GM19397 (cell line): ENCODE data around the gene DLL3.
A peak's percentile ranks its signal among the peaks of the same experiment; 100 is the strongest.

ENCODE experiments used
- ATAC-seq: cut with Tn5 transposase; IDR thresholded peaks from one replicate; pipeline ENCODE4 v1.9.1; 2021; ENCODE audit warnings: mild to moderate bottlenecking, moderate library complexity; ENCODE audit not compliant: unreplicated experiment

DLL3 gene

DNA sequence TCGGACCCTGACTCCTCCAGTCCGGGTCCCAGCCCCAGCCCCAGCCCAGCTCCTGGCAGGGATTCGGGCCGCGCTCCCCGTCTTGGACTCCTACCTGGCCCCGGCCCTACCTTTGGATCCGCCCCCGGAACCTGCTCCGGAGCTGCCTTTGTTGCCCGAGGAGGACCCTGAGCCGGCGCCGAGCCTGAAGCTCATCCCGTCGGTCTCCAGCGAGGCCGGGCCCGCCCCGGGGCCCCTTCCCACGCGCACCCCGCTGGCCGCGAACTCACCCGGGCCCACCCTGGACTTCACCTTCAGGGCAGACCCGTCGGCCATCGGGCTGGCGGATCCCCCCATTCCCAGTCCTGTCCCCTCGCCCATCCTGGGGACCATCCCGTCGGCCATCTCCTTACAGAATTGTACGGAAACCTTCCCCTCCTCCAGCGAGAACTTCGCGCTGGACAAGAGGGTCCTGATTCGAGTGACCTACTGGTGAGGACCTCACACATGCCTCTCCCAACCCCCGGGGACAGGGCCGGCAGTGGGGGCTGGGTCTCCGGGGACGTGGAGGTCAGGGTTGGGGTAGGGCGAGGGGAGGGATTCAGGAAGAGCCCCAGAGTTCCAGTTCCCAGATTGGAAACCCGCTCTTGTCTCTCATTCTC is 16.9 kb downstream of the DLL3 start:
- ATAC-seq: no peak

DNA sequence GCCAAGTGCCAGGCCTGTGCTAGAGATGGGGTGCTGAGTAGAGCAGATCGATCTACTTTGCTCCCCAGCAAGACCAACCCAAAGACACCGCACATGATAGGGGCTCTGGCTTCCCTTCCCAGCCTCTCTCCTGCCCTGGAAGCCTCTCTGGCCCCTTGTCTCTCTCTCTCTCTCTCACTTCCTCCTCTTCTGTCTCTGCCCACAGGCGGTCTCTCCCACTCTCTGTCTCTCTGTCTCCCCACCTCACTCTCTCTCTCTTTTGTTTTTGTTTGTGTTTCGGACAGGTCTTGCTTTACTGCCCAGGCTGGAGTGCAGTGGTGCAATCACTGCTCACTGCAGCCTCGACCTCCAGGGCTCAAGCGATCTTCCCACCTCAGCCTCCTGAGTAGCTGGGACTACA is 17.5 kb downstream of the DLL3 start:
- no peak for ATAC-seq

DNA sequence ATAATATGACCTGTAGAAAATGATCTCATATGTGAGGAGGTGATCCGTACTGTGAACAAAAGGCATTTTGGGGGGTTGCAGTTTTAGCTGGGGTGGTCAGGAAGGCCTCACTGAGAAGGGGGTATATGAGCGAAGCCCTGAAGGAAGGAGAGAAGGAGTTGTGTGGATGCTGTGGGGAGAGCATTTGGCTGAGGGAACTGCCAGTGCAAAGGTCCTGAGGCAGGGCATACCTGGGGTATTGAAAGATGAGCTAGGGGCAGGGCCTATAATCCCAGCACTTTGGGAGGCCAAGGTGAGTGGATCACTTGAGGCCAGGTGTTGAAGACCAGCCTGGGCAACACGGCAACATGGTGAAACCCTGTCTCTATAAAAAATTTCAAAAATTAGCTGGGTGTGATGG is 18.7 kb downstream of the DLL3 start:
- no peak for ATAC-seq

GRCh38 chr19:39518458-39518857 is 19.7 kb downstream of the DLL3 start:
- ATAC-seq: no peak

- no peak for ATAC-seq
These were observed 20.2 kb downstream of the DLL3 start for GRCh38 chr19:39518975-39519374.

- no peak for ATAC-seq
These were observed 22.1 kb downstream of the DLL3 start for GRCh38 chr19:39520541-39521484.

DNA sequence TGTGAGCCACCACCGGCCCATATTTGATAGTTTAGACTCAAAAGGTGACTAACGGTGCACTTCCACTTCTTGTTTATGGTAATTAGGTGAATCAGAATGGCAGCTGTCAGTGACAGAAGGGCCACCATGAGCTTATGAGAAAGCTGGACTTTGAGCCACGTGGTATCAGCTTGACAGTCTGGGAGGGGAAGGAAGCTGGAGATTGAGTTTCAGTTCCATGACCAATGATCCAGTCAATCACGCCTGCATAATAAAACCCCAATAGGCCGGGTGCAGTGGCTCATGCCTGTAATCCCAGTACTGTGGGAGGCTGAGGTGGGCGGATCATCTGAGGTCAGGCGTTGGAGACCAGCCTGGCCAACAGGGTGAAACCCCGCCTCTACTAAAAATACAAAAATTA is 25.7 kb downstream of the DLL3 start:
- no peak for ATAC-seq

- ATAC-seq: no peak
These were observed 26.5 kb downstream of the DLL3 start for GRCh38 chr19:39525205-39525604.

GRCh38 chr19:39531834-39532232 is 33.1 kb downstream of the DLL3 start:
- ATAC-seq: no peak

- peak; percentile 87 for ATAC-seq
These were observed 33.7 kb downstream of the DLL3 start, which contains the start of gene EID2B for GRCh38 chr19:39532233-39533002. Gene EID2B, minus strand, starts transcription at chr19:39532852. Its CDS starts 50 bp downstream, at chr19:39532802.

DNA sequence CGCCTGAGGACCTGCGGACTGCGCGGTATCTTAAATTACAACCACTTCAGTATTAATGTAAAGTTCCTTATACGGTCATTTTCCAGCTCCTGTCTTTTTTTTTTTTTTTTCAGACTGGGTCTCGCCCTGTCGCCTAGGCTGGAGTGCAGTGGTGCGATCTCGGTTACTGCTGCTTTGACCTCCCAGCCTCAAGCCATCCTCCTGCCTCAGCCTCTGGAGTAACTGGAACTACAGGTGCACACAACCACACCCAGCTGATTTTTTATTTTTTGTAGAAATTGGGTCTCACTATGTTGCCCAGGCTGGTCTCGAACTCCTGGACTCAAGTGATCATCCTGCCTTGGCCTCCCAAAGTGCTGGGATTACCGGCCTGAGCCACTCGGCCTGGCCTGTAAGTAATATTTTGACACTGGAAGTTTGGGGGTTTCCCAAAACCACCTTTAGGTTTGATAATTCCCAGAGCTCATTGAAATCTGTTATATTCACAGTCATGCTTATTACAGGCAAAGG is 34.3 kb downstream of the DLL3 start:
- ATAC-seq: peak; percentile 22

- ATAC-seq: no peak
These were observed 35.0 kb downstream of the DLL3 start for GRCh38 chr19:39533791-39534190.

- no peak for ATAC-seq
These were observed 40.4 kb downstream of the DLL3 start for GRCh38 chr19:39539165-39539517.

DNA sequence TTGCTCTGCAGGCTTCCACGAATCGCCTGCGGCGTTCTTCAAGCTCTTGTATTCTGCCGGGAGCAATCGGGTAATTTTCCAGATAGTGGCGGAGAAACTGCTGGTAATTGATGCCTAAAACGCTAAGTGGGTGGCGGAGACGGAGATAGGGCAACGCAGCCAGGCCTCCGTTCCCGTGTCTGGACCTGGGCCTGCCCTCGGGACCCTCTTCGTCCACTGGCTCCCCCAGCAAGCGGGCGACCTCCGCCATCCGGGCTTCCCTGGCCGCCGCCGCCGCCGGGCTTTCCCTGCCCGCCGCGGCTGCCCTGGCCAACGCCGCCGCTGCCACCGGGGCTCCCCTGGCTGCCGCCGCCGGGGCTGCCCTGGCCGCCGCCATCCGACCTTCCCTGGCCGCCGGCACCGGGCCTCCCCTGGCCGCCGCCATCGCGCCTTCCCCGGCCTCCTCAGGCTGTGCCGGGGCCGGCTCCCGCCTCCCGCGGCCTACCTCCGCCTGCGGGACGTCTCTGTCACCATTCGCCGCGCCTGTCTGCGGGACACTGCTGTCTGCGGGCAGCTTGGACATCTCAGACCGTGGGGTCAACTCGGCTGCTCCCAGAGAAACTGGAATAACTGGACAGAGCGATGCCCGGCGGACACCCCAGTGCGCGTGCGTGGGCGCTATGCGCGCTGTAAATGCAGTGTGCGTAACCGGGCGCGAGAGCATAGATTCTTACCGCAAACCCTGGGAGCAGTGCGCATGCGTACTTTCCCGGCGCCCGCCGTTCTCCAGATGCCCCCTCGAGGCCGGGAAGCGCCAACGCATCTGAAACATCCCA is 41.0 kb downstream of the DLL3 start, which contains the start of gene EID2:
Gene EID2 (minus strand): TSS at position 644 of the 815 bp plus-strand sequence. CDS start 82 bp downstream, at position 562.
- ATAC-seq: peak; percentile 94

DNA sequence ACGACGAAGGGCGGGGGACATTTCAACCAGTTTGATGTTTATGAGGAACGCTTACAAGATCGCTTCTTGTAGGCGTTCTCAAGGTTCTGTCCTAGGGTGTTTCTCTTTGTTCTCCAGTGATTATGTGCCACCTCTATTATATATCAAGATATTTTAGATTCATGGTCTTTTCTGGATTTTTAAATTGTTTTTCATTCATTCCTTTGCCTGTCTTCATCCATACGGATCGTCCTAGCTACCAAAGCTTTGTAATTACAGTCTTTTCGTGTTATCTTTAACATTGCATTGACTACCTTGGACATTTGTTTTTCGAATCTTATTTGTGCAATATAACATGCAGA is 41.6 kb downstream of the DLL3 start:
- ATAC-seq: no peak

- ATAC-seq: no peak
These were observed 43.5 kb downstream of the DLL3 start for GRCh38 chr19:39542206-39542605.

DNA sequence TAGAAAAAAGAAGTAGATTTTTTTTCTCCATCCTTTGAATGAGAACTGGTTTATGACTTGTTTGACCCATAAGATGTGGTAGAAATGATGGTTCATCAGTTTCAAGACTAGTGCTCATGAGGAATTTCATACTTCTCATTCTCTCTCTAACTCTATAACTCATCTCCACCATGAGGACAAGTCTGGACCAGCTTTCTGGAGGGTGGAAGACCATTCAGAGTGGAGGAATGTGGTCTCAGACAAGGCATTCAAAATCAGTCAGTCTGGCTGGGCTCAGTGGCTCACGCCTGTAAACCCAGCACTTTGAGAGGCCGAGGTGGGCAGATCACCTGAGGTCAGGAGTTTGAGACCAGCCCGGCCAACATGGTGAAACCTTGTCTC is 44.7 kb downstream of the DLL3 start:
- ATAC-seq: no peak

DNA sequence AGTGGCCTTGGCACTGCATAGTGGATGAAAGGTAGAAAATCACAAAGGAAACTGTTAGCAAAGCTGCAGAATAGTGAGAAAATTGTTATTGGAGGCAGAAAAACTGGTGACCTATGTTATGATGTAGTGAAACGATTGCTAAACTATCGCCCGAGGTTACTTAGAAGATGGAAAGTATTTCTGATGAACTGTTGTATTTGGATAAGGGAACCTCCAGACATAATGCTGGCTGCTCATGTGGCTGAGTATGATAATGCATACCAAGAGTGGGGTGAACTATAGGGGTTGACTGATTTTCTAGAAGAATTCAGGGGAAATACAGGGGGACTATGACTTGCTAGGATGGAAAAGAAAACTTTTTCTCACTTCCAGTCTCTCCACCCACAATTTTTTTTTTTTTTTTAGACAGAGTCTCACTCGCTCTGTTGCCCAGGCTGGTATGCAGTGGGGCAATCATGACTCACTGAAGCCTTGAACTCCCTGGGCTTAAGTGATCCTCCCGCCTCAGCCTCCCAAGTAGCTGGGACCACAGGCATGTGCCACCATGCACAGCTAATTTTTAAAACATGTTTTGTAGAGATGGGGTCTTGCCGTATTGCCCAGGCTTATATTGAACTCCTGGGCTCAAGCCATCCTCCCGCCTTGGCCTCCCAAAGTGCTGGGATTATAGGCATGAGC is 45.6 kb downstream of the DLL3 start:
- no peak for ATAC-seq

DNA sequence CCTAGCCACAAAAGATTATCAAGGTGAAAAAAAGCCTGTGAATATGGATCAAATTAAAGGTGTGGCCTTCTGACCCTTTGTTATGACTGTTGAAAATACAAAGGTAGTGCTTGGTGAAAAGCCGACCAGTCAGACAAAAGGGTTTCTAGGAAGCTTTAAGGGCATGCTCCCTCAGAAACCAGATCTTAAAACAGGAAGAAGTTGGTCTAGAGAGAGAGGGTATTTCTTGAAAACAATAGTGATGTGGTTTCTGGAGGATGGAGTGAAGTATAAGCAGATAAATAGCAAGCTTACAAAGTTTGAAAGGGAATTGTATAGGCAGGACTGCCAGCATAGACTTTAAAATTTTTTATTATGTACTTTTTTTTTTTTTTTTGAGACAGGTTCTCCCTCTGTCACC is 46.2 kb downstream of the DLL3 start:
- no peak for ATAC-seq

GRCh38 chr19:39546599-39546998 is 47.9 kb downstream of the DLL3 start:
- no peak for ATAC-seq
